WERI-Rb-1 (cell line): Measurements from ENCODE around the gene YBEY.
A peak's percentile ranks its signal among the peaks of the same experiment; 100 is the strongest.
"Not testable (repeated sequence)": the region's sequence is repeated elsewhere in the genome, so short reads cannot be mapped to it uniquely, and the experiment has no call there.

Experiments
- DNase-seq: peaks from one replicate; pipeline ENCODE4 v3.0.0-alpha.2; 2020
- H3K27ac ChIP-seq: fragments of 250-450 bp; sonication (Bioruptor Pico); 2 replicates; pipeline ENCODE4 v1.5.1; 2020; ENCODE audit warnings: mild to moderate bottlenecking, moderate library complexity
- H3K27me3 ChIP-seq: fragments of 250-450 bp; sonication (Bioruptor Pico); 2 replicates; pipeline ENCODE4 v1.5.1; 2021; ENCODE audit warnings: mild to moderate bottlenecking, low read depth, moderate library complexity; ENCODE audit not compliant: insufficient read depth, severe bottlenecking
- H3K36me3 ChIP-seq: fragments of 250-450 bp; sonication (Bioruptor Pico); 2 replicates; pipeline ENCODE4 v1.5.1; 2020; ENCODE audit warnings: mild to moderate bottlenecking, moderate library complexity
- H3K4me3 ChIP-seq: 2 replicates; pipeline ENCODE4 v1.5.1; 2011; ENCODE audit warnings: low read depth, mild to moderate bottlenecking, control low read depth, low read length
- H3K9me3 ChIP-seq: fragments of 250-450 bp; sonication (Bioruptor Pico); 2 replicates; pipeline ENCODE4 v1.5.1; 2021; ENCODE audit warnings: mild to moderate bottlenecking, moderate library complexity; ENCODE audit not compliant: severe bottlenecking
- TF ChIP-seq, protein P1 (sequence below): IDR thresholded peaks from 2 replicates; pipeline ENCODE4 v1.5.1; 2011; ENCODE audit warnings: low read depth, mild to moderate bottlenecking, control low read depth, inconsistent platforms, low read length

YBEY gene, protein sequence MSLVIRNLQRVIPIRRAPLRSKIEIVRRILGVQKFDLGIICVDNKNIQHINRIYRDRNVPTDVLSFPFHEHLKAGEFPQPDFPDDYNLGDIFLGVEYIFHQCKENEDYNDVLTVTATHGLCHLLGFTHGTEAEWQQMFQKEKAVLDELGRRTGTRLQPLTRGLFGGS

DNA sequence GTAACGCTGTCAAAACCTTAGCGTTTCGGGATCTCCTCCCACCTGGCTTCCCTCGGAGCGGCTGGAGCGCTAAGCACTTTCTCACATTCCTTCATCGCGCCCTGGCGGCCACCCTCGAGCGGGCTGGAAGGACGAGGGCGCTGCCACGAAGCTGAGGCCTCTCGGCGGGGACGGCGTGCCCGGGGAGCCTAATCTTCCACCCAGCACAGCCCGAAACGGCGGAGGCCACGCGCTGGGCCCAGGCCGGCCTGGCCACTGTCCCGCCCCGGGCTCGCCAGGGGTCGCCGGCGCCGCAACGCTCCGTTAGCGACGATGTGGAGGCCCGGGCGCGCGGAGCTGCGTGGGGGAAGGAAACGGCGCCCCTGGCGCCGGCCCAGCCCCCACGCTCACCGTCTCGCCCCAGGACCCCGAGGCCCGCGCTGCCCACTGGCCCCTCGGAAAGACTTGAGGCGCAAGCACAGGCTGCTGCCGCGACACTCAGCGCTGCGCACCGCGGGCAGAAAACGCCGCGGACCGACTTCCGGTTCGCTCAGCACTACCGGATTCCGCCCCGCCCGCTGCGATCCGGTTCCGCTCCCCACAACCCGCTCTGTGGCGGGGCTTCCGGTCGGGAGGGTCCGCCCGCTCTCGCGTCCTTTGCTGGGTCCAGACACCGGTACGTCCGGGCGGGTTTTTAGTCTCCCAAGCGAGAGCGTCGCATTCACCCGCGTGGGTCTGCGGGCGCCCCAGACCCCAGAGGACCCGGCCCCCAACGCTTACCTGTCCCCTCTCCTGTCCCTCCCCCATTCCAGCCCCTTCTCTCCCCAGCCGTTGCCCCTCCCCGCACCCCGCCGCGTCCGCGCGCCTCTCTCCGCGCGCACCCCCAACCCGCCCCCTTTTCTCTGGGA is at the start of gene YBEY:
Gene YBEY (plus strand): TSS at position 582 of the 887 bp plus-strand sequence. CDS start 572 bp downstream, outside the sequence.
- peak; percentile 95 for DNase-seq
- Histone ChIP-seq H3K36me3 (peaks cover 54% of the 10 kb centered on the region), H3K27me3 (no peaks in the 10 kb centered on the region), H3K9me3 (peaks cover 2% of the 10 kb centered on the region), H3K4me3 (peak within 1 kb of the TSS; percentile 96), H3K27ac (peak within 1 kb of the TSS; percentile 95)
- TF ChIP-seq, protein P1, sequence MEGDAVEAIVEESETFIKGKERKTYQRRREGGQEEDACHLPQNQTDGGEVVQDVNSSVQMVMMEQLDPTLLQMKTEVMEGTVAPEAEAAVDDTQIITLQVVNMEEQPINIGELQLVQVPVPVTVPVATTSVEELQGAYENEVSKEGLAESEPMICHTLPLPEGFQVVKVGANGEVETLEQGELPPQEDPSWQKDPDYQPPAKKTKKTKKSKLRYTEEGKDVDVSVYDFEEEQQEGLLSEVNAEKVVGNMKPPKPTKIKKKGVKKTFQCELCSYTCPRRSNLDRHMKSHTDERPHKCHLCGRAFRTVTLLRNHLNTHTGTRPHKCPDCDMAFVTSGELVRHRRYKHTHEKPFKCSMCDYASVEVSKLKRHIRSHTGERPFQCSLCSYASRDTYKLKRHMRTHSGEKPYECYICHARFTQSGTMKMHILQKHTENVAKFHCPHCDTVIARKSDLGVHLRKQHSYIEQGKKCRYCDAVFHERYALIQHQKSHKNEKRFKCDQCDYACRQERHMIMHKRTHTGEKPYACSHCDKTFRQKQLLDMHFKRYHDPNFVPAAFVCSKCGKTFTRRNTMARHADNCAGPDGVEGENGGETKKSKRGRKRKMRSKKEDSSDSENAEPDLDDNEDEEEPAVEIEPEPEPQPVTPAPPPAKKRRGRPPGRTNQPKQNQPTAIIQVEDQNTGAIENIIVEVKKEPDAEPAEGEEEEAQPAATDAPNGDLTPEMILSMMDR, result peak; percentile 42

DNA sequence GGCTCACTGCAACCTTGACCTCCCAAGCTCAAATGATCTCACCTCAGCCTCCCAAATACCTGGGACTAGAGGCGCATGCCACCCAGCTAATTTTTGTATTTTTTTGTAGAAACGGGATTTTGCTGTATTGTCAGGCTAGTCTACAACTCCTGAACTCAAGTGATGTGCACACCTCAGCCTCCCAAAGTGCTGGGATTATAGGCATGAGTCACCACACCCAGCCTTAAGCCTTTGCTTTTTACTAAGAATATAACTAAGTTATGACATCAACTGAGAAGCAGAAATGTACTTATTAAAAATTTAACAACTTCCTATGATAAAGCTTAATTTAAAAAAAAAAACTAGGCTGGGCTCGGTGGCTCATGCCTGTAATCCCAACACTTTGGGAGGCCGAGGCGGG is 48.7 kb upstream of the YBEY start:
- Histone ChIP-seq H3K9me3 (no peaks in the 10 kb centered on the region), H3K36me3 (peaks cover 82% of the 10 kb centered on the region), H3K27me3 (no peaks in the 10 kb centered on the region), H3K27ac (no peak overlapping the region), H3K4me3 (no peak overlapping the region)
- TF ChIP-seq, protein P1, result no peak
- no peak for DNase-seq

DNA sequence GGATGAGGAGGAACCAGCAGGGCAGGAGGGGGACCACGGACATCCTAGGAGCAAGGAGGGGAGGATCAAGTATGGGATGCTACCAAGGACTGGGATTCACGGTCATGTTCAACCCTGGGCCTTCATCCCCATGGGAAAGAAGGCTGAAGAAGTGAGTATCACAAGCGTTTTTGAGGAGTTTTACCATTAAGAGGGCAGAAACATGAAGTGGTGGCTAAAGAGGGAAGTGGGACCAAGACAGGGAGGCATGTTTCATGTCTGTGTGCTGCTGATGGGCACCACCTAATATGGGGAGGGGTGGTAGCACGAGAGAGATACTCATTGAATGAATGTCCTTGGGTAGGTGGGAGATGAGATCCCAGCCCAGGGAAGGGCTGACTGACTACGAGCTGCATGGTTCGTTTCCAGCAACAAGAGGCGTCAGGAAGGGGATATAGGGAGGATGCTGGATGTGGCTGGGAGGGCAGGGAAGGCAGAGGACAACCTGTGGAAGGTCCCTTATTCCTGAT is 46.3 kb upstream of the YBEY start:
- Histone ChIP-seq H3K27ac (no peak overlapping the region), H3K9me3 (no peaks in the 10 kb centered on the region), H3K4me3 (no peak overlapping the region), H3K27me3 (no peaks in the 10 kb centered on the region), H3K36me3 (peaks cover 82% of the 10 kb centered on the region)
- no peak for DNase-seq
- TF ChIP-seq, protein P1, result no peak

DNA sequence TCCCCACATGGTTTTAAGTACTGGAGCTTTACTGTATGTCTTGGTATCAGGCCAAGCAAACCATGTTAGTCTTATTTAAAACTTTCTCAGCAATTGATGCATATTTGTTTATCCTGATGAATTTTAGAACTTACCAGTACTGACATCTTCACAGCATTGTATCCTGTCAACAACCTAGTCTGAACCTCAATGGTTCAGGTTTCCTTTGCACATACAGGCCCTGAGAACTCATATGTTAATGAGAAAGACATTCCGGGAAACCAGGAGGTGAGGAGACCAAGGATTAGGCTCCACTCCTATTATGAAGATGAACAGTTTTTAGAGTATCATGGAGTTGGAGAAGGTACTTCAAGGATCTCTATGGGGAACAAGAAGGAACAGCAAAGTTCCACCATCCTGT is 44.6 kb upstream of the YBEY start:
- DNase-seq, H3K27me3 ChIP-seq, H3K9me3 ChIP-seq, H3K27ac ChIP-seq, H3K4me3 ChIP-seq: not testable (repeated sequence)
- peaks cover 82% of the 10 kb centered on the region for H3K36me3 ChIP-seq

DNA sequence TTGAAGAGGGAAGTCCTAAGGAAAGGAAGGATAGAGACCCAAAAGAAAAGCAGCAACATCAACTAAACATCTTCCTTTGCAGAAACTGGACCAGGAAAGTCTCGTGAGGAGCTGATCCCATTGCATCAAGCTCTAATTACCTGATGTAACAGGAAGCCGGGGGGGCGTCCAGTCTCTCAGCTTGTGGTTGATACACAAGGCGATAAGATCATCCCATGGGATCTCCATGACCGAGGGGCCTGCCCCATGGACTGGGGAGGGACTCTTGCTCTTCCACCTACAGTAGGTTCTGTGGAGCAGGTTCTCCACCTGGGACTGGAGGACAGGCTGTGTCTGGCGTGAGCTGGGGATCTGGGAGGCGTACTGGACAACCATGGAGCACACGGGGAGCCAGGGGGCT is 42.8 kb upstream of the YBEY start:
- Histone ChIP-seq H3K4me3 (no peak overlapping the region), H3K36me3 (peaks cover 93% of the 10 kb centered on the region), H3K27ac (peak overlapping the region; percentile 52), H3K27me3 (no peaks in the 10 kb centered on the region), H3K9me3 (no peaks in the 10 kb centered on the region)
- DNase-seq, result no peak
- TF ChIP-seq, protein P1, result no peak

DNA sequence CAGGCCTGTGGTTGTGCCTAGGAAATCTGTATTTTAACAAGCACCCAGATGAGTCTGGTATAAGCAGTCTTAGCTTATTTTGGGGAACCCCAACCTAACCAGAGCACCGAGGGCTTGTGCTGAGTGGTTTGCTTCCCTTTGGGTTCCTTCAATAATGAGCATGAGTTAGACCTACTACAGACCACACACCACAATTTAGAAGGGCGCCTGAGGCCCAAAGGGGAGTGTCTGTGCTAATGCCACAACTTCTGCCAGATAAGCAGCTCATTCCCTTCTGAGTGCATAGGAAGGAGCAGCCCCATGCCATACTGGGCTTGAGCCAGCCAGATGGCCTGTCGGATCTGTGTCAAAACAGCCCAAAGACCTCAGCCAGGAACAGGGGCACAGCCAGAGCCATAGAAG is 42.2 kb upstream of the YBEY start:
- TF ChIP-seq, protein P1, result no peak
- no peak overlapping the region for H3K4me3 ChIP-seq
- peaks cover 93% of the 10 kb centered on the region for H3K36me3 ChIP-seq
- peak overlapping the region; percentile 52 for H3K27ac ChIP-seq
- H3K9me3 ChIP-seq, result no peaks in the 10 kb centered on the region
- peak; percentile 41 for DNase-seq
- no peaks in the 10 kb centered on the region for H3K27me3 ChIP-seq
